HepG2 (cell line): ENCODE measurements around the gene SYPL1.

ENCODE experiments used
- ISX ChIP-seq: sonication (generic); formaldehyde crosslinking; conservative IDR thresholded peaks from 2 replicates; pipeline ENCODE4 v1.5.0; 2020; ENCODE audit warnings: missing genetic modification reagents
- PHF21A ChIP-seq: sonication (generic); formaldehyde crosslinking; IDR thresholded peaks from 2 replicates; pipeline ENCODE4 v1.5.0; 2020; ENCODE audit warnings: mild to moderate bottlenecking, missing genetic modification reagents
- SIN3A ChIP-seq: IDR thresholded peaks from 2 replicates; pipeline ENCODE4 v1.6.1; 2011; ENCODE audit warnings: low read depth, mild to moderate bottlenecking, control low read depth, low read length, borderline replicate concordance
- TBP ChIP-seq: sonication (generic); formaldehyde crosslinking; IDR thresholded peaks from 2 replicates; pipeline ENCODE4 v1.5.0; 2020; ENCODE audit warnings: missing genetic modification reagents
- ZMYM2 ChIP-seq: sonication (generic); formaldehyde crosslinking; IDR thresholded peaks from 2 replicates; pipeline ENCODE4 v1.8.0; 2022; ENCODE audit warnings: mild to moderate bottlenecking, missing genetic modification reagents
- ZNF3 ChIP-seq: IDR thresholded peaks from 2 replicates; pipeline ENCODE4 v1.7.0; 2017; ENCODE audit warnings: inconsistent platforms
- ZNF530 ChIP-seq: sonication (generic); formaldehyde crosslinking; IDR thresholded peaks from 2 replicates; pipeline ENCODE4 v1.5.0; 2020; ENCODE audit warnings: low read depth, mild to moderate bottlenecking, missing genetic modification reagents
- ZNF563 ChIP-seq: sonication (generic); formaldehyde crosslinking; IDR thresholded peaks from 2 replicates; pipeline ENCODE4 v1.8.0; 2022; ENCODE audit warnings: mild to moderate bottlenecking, moderate library complexity, missing genetic modification reagents
- TF ChIP-seq, protein P1 (sequence below): sonication (generic); formaldehyde crosslinking; IDR thresholded peaks from 2 replicates; pipeline ENCODE4 v1.8.0; 2022; ENCODE audit warnings: mild to moderate bottlenecking, missing genetic modification reagents
- TF ChIP-seq, protein P2 (sequence below): sonication (generic); formaldehyde crosslinking; IDR thresholded peaks from 2 replicates; pipeline ENCODE4 v1.9.0; 2022; ENCODE audit warnings: missing genetic modification reagents, mild to moderate bottlenecking, borderline replicate concordance
- TF ChIP-seq, protein P3 (sequence below): sonication (generic); formaldehyde crosslinking; conservative IDR thresholded peaks from 2 replicates; pipeline ENCODE4 v1.4.0; 2020; ENCODE audit warnings: mild to moderate bottlenecking, missing genetic modification reagents, moderate library complexity

DNA sequence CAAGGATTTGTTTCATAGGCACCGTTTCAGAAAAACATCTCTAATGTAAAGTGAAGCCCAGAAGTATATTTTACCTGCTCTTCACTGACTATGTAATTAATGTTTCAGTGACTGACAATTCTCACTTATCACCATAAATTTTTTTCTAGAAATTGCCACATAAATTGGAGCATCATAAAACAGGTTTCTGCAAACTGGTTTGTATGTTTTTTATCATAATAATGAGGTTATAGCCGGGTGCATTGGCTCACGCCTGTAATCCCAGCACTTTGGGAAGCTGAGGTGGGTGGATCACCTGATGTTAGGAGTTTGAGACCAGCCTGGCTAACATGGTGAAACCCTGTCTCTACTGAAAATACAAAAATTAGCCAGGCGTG lies 39.4 kb downstream of the SYPL1 start:
- TF ChIP-seq SIN3A (no peak), PHF21A (CRISPR knock-in tag) (no peak), ZNF530 (CRISPR knock-in tag) (no peak), ZNF3 (CRISPR knock-in tag) (no peak), ZMYM2 (no peak), TBP (no peak), ISX (CRISPR knock-in tag) (no peak), ZNF563 (CRISPR knock-in tag) (no peak)
- TF ChIP-seq, protein P1, sequence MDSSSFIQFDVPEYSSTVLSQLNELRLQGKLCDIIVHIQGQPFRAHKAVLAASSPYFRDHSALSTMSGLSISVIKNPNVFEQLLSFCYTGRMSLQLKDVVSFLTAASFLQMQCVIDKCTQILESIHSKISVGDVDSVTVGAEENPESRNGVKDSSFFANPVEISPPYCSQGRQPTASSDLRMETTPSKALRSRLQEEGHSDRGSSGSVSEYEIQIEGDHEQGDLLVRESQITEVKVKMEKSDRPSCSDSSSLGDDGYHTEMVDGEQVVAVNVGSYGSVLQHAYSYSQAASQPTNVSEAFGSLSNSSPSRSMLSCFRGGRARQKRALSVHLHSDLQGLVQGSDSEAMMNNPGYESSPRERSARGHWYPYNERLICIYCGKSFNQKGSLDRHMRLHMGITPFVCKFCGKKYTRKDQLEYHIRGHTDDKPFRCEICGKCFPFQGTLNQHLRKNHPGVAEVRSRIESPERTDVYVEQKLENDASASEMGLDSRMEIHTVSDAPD (CRISPR knock-in tag) = no peak
- TF ChIP-seq, protein P2, sequence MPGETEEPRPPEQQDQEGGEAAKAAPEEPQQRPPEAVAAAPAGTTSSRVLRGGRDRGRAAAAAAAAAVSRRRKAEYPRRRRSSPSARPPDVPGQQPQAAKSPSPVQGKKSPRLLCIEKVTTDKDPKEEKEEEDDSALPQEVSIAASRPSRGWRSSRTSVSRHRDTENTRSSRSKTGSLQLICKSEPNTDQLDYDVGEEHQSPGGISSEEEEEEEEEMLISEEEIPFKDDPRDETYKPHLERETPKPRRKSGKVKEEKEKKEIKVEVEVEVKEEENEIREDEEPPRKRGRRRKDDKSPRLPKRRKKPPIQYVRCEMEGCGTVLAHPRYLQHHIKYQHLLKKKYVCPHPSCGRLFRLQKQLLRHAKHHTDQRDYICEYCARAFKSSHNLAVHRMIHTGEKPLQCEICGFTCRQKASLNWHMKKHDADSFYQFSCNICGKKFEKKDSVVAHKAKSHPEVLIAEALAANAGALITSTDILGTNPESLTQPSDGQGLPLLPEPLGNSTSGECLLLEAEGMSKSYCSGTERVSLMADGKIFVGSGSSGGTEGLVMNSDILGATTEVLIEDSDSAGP (CRISPR knock-in tag) = no peak
- TF ChIP-seq, protein P3, sequence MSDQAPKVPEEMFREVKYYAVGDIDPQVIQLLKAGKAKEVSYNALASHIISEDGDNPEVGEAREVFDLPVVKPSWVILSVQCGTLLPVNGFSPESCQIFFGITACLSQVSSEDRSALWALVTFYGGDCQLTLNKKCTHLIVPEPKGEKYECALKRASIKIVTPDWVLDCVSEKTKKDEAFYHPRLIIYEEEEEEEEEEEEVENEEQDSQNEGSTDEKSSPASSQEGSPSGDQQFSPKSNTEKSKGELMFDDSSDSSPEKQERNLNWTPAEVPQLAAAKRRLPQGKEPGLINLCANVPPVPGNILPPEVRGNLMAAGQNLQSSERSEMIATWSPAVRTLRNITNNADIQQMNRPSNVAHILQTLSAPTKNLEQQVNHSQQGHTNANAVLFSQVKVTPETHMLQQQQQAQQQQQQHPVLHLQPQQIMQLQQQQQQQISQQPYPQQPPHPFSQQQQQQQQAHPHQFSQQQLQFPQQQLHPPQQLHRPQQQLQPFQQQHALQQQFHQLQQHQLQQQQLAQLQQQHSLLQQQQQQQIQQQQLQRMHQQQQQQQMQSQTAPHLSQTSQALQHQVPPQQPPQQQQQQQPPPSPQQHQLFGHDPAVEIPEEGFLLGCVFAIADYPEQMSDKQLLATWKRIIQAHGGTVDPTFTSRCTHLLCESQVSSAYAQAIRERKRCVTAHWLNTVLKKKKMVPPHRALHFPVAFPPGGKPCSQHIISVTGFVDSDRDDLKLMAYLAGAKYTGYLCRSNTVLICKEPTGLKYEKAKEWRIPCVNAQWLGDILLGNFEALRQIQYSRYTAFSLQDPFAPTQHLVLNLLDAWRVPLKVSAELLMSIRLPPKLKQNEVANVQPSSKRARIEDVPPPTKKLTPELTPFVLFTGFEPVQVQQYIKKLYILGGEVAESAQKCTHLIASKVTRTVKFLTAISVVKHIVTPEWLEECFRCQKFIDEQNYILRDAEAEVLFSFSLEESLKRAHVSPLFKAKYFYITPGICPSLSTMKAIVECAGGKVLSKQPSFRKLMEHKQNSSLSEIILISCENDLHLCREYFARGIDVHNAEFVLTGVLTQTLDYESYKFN (CRISPR knock-in tag) = no peak
